Fibroblast of skin of left quadriceps (primary cell): ENCODE measurements around the gene S100A14.
"Not testable (repeated sequence)": the region's sequence is repeated elsewhere in the genome, so short reads cannot be mapped to it uniquely, and the experiment has no call there.

ENCODE experiments used
- DNase-seq, 2 experiments: peaks; one replicate each; pipeline ENCODE4 v3.0.0-alpha.2; 2013; ENCODE audit warnings: low read depth in 2 of 2

Gene S100A14

DNA sequence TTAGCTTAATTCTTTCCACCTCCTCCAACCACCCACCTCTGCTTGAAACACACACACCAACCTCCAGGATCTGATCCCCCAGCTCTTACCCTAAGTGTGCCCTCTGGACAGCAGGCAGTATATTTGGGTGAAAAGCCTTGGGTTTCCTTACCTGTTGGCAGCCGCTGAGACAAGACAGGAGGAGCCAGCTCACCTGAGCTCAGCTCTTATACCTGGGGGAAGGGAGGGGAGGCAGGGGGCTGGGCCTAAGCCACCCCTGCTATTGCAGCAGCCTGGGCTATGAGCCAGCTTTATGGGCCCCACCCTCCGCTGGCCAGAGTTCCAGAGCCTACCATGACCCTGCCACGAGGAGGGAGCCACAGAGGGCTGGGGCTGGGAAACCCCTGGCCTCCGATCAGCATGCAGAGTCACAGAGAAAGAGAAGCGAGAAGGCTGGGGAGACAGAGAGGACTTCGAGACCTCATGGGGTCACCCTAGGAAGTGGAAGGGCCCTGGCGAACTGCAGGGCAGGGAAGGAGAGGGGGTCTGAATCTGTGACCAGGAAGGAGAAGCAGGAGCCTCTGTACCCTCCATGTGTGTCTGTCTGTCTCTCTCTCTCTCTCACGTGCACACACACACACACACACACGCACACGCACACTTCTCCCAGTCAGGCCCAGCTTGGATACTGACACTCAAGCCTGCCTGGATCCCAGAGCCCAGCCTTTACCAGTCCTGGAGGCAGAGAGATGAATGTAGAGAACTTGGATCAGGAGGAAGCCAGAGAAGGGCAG is at the start of gene S100A14:
Gene S100A14 (minus strand): TSS at position 182 of the 773 bp plus-strand sequence. CDS start 467 bp downstream, outside the sequence.
- no peak for DNase-seq

GRCh38 chr1:153663211-153663610 is 47.1 kb upstream of the S100A14 start:
- DNase-seq, result no peak

GRCh38 chr1:153662269-153662668 is 46.1 kb upstream of the S100A14 start:
- DNase-seq, result no peak

GRCh38 chr1:153661111-153661708 is 45.1 kb upstream of the S100A14 start:
- DNase-seq, result no peak

GRCh38 chr1:153659656-153660055 is 43.5 kb upstream of the S100A14 start:
- DNase-seq, result no peak

DNA sequence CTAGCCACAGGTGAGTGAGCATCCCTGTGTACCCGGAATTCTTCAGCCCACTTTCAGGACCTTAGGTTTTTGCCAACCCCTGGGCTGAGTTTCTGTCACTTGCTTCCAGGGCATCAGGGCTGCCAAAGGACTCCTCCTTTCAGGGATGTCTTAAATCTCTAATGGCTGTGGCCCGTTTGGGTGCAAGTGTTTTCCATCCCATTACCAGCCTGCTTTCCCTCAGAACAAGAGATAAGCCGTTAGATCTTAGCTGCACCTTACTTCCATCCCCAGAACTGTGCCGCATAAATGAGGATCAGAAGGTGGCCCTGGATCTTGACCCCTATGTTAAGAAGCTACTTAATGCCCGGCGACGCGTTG is 43.0 kb upstream of the S100A14 start:
- DNase-seq, result no peak

DNA sequence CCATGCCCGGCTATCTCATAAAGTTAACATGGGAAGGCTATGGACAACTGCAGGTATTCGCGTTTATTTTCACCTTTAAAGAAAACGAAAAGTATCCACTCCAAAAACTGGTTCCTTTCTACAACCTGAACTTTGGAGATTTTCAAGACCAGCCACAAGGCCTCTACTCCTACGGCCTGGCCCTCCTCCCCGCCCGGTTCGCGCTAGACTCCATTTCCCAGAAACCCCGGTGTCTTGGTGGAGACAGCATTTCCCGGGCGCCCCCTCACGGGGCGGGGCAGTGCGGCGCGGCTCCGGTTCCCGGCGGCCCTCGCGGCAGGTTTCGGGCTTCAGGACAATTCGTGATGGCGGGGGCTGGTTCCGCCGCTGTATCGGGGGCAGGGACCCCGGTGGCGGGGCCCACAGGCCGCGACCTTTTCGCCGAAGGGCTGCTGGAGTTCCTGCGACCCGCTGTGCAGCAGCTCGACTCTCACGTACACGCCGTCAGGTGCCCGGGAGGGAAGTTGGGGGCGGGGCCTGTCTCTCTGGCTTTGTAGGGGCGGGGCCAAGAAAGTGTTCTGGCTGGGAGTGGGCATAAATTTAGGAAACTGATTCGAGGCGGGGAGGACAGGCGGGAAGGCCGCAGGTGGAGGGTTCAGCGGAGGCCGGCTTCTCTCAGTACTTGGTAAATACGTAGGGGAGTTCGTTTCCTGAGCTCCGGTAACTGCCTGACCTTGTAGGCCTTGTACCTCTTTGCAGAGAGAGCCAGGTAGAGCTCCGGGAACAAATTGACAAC is 42.5 kb upstream of the S100A14 start, which contains the start of gene SNAPIN:
Gene SNAPIN (plus strand): TSS at position 304 of the 775 bp plus-strand sequence. CDS start 41 bp downstream, at position 345.
- DNase-seq, result peak; percentile 67 to 73

- DNase-seq, result no peak
These were observed 39.2 kb upstream of the S100A14 start for GRCh38 chr1:153655333-153655732.

GRCh38 chr1:153652805-153653500 is 36.8 kb upstream of the S100A14 start:
- no peak for DNase-seq

GRCh38 chr1:153651771-153652170 is 35.6 kb upstream of the S100A14 start:
- no peak for DNase-seq

GRCh38 chr1:153649863-153650235 is 33.7 kb upstream of the S100A14 start:
- DNase-seq, result no peak

DNA sequence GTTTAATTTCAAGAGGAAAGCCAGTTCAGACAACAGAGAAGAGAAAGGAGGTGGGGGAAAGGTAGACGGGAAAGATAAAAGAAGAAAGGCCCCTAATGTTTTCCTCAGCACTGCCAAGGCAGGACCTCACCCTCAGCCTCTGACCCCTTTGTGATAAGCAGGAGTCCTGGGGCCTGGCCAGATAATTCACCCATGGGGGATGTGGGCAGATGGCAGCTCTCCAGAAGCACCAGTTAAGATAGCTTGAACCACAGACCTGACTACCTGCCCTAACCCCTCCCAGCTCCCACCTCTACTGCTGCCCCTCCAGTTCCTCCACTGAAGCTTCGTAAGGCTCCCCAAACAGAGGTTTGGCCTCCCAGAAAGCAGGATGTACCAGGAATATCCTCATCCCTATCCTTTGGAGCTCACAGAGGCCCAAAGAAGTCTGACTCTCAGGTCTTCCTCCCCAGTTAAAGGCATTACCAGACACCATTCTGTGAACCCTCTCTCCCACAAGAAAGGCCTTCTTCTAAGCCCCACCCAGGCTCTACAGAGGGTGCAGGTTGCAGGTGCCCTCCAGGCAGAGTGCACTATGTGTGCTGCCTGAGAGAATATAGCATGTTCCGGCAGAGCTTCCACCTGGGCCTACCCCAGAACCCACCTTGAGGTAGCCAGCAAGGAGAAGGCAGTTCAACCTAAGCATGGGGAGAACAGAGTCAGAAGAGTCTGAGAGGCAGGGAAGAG is 33.2 kb upstream of the S100A14 start:
- no peak for DNase-seq

GRCh38 chr1:153648000-153648643 is 32.0 kb upstream of the S100A14 start:
- no peak for DNase-seq

GRCh38 chr1:153647346-153647714 is 31.2 kb upstream of the S100A14 start:
- DNase-seq, result no peak

DNA sequence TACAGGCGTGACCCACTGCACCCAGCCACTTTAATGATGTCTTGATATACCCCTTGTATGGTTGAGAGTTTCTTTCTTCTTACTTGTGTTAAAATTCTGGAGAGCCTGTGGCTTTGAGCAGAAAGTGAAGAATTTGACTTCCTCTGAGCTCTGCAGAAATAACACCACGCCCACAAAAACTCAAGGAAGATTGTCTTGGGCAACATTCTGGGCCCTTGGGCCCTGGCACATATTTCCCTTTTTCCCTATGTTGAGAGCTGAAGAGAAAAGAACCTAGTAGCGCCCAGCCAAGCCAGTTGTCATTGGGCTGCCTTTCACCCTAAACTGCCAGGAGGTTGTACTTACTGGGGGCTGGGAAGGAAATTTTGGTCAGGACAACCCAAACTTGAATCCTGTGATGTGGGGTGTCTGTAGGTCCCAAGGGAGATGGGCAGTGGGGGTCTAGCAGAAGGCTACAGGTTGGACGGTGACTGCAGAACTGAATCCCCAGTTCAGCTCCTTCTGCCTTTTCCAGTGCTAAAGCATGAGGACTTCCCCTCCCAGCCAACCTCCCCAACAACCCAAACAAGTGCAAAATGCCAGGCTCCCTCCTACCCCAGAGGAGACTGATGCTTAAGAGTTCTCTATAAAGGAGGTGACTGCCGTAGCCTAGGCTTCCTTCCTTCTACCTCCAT is 30.7 kb upstream of the S100A14 start:
- DNase-seq, result no peak

- no peak for DNase-seq
These were observed 27.7 kb upstream of the S100A14 start for GRCh38 chr1:153643816-153644215.

GRCh38 chr1:153643100-153643499 is 27.0 kb upstream of the S100A14 start:
- DNase-seq, result no peak

DNA sequence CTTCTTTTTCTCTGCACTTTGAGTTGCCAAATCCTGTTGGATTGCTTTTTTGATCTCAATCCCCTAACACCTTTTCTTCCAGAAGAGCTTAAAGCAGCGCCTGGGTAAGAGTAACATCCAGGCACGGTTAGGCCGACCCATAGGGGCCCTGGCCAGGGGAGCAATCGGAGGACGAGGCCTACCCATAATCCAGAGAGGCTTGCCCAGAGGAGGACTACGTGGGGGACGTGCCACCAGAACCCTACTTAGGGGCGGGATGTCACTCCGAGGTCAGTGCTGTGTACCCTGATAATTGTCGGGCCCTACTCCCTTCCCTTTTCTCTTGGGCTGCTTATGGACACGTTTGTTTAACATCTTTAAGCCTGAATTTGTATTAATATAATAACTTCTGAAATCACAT is 26.0 kb upstream of the S100A14 start:
- no peak for DNase-seq

GRCh38 chr1:153640861-153641260 is 24.7 kb upstream of the S100A14 start:
- DNase-seq, result no peak

- DNase-seq, result not testable (repeated sequence)
These were observed 24.1 kb upstream of the S100A14 start for GRCh38 chr1:153640213-153640612.
